ENCODE measurements around the gene ENKD1.
A peak's percentile ranks its signal among the peaks of the same experiment; 100 is the strongest.

ENKD1 gene

GRCh38 chr16:67679935-67680897 lies 13.7 kb upstream of the ENKD1 start:
- no peak for DNase-seq (ENCODE audit: low read depth)

DNA sequence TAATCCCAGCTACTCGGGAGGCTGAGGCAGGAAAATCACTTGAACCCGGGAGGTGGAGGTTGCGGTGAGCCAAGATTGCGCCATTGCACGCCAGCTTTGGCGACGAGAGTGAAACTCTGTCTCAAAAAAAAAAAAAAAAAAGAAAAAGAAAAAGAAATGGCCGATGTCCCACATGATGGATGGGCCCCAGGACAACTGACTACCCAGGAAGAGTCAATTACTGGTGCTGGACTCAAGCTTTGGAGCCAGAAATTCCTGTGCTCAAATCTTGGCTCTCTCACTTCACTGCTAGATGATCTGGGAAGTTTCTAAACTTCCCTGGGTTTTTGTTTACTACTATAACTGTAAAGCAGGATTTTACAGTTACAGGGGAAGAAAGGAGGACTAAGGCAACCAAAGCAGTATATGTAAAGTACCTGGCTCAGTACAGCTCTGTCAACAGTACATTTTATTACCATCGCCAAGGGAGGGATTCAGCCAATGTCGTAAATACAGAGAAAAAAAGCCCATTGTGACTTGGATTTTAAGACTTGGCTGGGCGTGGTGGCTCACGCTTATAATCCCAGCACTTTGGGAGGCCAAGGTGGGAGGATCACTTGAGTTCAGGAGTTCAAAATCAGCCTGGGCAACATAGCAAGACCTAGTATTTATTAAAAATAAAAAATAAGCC lies 11.9 kb upstream of the ENKD1 start:
- DNase-seq (ENCODE audit: low read depth), result no peak

GRCh38 chr16:67677712-67678111 lies 11.2 kb upstream of the ENKD1 start:
- no peak for DNase-seq (ENCODE audit: low read depth)

GRCh38 chr16:67676939-67677338 lies 10.4 kb upstream of the ENKD1 start:
- no peak for DNase-seq (ENCODE audit: low read depth)

- no peak for DNase-seq (ENCODE audit: low read depth)
These were observed 10.0 kb upstream of the ENKD1 start for GRCh38 chr16:67676516-67676915.

- no peak for DNase-seq (ENCODE audit: low read depth)
These were observed 9.4 kb upstream of the ENKD1 start for GRCh38 chr16:67675999-67676398.

DNA sequence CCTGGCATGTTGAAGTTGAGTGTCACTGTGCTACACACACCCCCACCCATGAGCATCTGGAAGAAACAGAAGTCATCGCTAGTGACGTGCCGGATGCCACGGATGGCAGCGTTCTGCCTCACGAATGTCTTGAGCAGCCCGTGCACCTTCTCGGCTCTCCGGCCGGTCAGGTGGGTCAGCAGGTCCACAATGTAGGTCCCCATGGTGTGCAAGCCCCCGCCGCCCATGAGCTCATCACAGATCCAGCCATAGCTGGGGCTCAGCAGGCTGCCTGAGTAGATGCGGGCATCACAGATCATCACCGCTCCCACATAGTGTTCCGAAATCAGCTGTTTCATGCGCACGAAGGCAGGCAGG lies 9.0 kb upstream of the ENKD1 start:
- no peak for DNase-seq (ENCODE audit: low read depth)

GRCh38 chr16:67674851-67675578 lies 8.5 kb upstream of the ENKD1 start:
- DNase-seq (ENCODE audit: low read depth), result no peak

DNA sequence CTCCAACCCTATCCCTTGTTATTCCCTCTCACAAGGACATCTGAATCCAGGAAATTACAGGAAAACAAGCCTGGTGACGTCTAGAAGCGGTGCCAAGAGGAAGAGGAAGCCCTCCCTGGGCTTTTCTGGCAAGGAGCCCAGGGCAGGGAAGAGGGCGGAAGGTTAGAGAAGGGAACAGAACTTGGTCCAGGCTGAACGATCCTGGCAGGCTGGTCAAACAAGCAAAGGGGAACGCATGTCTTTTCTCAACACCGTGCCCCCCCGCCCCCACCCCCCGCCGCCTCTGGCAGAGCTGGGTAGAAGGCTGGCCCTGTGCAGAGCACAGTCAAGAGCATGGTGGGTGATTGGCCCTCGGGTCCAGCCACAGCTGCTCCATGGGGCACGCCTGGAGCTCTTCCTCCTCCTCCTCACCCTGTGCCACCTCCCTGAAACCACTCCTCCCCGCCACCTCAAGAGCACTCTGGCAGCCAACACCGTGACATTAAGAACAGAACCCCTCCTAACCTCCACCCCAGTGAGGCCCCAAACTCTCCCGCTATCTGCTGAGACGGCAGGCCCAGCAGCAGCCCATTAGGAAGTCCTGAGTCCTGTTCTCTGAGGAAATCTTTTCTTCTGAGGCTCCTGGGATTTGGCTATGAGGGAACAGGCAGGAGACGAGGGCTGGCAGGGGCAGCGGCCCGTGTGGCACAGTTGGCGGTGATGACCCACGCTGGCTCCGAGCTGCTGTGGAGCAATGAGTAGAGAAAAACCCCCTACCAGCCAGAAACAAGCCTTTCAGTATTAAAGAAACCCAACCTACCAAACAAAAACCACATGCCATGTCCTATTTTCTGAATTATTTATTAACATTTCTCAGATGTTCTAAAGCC lies 7.4 kb upstream of the ENKD1 start:
- no peak for DNase-seq (ENCODE audit: low read depth)

- no peak for DNase-seq (ENCODE audit: low read depth)
These were observed 6.5 kb upstream of the ENKD1 start for GRCh38 chr16:67672739-67673662.

GRCh38 chr16:67672306-67672705 lies 5.8 kb upstream of the ENKD1 start:
- no peak for DNase-seq (ENCODE audit: low read depth)

DNA sequence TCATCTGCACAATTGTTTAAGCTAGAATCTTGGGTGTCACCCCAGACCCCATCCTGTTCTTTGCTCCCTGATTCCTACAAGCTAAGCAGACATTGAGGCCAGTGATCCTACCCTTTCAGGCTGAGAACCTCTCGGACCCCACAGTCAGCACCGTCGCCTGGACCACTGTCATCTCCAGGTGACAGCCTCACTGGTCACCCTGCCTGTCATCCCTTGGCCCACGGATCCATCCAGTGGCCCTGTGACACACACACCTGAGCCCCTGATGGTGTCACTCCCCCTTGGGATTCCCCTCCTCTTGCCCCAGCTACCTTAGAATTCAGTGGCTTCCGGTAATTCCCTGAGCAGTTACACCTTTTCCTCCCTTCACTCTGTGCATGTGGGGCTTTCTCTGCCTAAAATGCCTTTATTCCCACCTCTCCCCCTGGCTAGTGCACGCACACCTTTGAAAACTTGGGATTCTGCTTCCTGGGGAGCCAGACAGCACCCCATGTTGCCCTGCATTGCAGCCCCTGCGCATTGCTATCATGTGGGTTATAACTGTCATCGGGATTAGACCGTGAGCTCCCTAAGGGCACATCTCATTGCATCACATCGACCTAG lies 3.0 kb upstream of the ENKD1 start:
- no peak for DNase-seq (ENCODE audit: low read depth)

DNA sequence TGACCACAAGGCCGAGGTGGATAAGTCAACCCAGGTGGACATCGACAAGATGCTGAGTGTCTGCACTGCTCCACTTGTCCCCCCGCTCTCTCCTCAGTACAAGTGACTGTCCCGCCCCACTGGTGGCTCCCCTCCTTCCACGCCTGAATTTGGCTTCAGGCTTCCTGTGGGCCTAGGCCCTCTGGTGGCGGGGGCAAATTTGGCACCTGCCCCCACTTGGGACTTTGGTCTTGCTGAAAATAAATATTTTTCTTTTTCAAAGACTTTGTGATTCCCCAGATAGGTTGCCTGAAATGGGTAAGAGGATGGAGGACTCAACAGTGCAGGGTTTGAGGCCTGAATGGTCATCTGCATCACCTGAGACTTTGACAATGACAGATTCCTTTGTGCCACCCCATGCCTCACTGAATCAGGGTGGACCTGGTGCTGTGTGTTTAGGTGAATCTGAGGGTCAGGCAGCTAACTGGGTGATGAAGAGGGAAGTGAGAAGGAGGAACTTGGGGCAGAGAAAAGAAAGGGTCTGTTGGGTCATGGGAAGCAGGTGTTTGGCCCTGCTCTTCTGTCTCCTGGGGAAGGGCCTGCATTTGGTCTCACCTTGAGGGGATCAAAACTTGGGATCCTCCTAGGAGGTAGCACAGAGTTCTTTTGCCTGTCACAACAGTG lies 2.1 kb upstream of the ENKD1 start:
- DNase-seq (ENCODE audit: low read depth), result no peak

GRCh38 chr16:67667817-67668494 lies 1.4 kb upstream of the ENKD1 start:
- peak; percentile 41 for DNase-seq (ENCODE audit: low read depth)

DNA sequence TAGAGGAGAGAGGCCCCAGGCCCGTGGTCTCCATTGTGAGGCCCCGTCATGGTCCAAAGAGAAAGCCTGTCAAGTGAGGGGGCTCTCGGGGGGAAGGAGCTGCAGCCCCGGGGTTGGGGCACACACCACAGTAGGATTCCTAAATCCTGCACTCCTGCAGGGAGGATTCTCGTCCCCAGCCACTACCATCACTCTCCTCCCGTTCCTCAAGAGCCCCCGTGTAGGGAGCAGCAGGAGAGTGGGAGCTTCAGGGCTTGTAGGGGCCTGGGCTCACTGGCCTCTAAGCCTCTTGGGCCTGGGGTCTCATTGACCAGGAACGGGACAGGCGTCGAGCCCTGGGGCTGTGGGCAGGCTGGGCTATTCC lies 885 bp upstream of the ENKD1 start:
- DNase-seq (ENCODE audit: low read depth), result no peak

- DNase-seq (ENCODE audit: low read depth), result no peak
These were observed 458 bp downstream of the ENKD1 start for GRCh38 chr16:67666032-67666551.

- DNase-seq (ENCODE audit: low read depth), result no peak
These were observed 952 bp downstream of the ENKD1 start for GRCh38 chr16:67665598-67665997.

GRCh38 chr16:67664871-67665270 lies 1.7 kb downstream of the ENKD1 start:
- DNase-seq (ENCODE audit: low read depth), result no peak

- DNase-seq (ENCODE audit: low read depth), result no peak
These were observed 2.3 kb downstream of the ENKD1 start for GRCh38 chr16:67664258-67664657.
